ENCODE data around the gene FOS. TPM values are rescaled to one million over a fixed set of nuclear protein-coding genes. Genes with fewer than 3 reads are reported as not detected.
A peak's percentile ranks its signal among the peaks of the same experiment; 100 is the strongest.

Gene FOS
- total RNA-seq, 1 donor from 2014 or later: 884 TPM

GRCh38 chr14:75277815-75278421, 710 bp upstream of the FOS start:
- Histone ChIP-seq H3K4me3 (peak overlapping the region; percentile 87 to 88), H3K27me3 (no peaks in the 10 kb centered on the region), H3K9me3 (no peaks in the 10 kb centered on the region), H3K36me3 (peaks cover 0 to 17% of the 10 kb centered on the region in 2 donors), H3K27ac (peak overlapping the region; percentile 99), H3K4me1 (peaks cover 60% of the 10 kb centered on the region)
- TF ChIP-seq POLR2A (IDR thresholded peaks at IDR 0.05) (no peak), POLR2AphosphoS5 (IDR thresholded peaks at IDR 0.05; ENCODE audit: insufficient read depth in 1 of 2, low read depth in 1 of 2) (no peak)
- TF ChIP-seq, protein P1, sequence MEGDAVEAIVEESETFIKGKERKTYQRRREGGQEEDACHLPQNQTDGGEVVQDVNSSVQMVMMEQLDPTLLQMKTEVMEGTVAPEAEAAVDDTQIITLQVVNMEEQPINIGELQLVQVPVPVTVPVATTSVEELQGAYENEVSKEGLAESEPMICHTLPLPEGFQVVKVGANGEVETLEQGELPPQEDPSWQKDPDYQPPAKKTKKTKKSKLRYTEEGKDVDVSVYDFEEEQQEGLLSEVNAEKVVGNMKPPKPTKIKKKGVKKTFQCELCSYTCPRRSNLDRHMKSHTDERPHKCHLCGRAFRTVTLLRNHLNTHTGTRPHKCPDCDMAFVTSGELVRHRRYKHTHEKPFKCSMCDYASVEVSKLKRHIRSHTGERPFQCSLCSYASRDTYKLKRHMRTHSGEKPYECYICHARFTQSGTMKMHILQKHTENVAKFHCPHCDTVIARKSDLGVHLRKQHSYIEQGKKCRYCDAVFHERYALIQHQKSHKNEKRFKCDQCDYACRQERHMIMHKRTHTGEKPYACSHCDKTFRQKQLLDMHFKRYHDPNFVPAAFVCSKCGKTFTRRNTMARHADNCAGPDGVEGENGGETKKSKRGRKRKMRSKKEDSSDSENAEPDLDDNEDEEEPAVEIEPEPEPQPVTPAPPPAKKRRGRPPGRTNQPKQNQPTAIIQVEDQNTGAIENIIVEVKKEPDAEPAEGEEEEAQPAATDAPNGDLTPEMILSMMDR (IDR thresholded peaks at IDR 0.05): no peak
- DNase-seq (ENCODE audit: extremely low spot score in 2 of 2): no peak
- intact Hi-C loops (cut with DNase I): loop anchor here (2.0 kb wide), 1 partner anchor 17 kb away; no protein-coding TSS in a partner anchor

- H3K36me3 ChIP-seq: peaks cover 0 to 17% of the 10 kb centered on the region in 2 donors
- intact Hi-C loops (cut with DNase I): loop anchor here (2.0 kb wide), 1 partner anchor 16 kb away; no protein-coding TSS in a partner anchor
- peak overlapping the region; percentile 87 to 88 for H3K4me3 ChIP-seq
- no peaks in the 10 kb centered on the region for H3K27me3 ChIP-seq
- H3K27ac ChIP-seq: peak overlapping the region; percentile 99
- TF ChIP-seq, protein P1 (IDR thresholded peaks at IDR 0.05): no peak
- peak in 1 of 2 donors; percentile 19 for TF ChIP-seq POLR2A (IDR thresholded peaks at IDR 0.05)
- peak in 1 of 2 donors; percentile 62 for TF ChIP-seq POLR2AphosphoS5 (IDR thresholded peaks at IDR 0.05; ENCODE audit: insufficient read depth in 1 of 2, low read depth in 1 of 2)
- H3K4me1 ChIP-seq: peaks cover 46% of the 10 kb centered on the region
- no peaks in the 10 kb centered on the region for H3K9me3 ChIP-seq
- DNase-seq (ENCODE audit: extremely low spot score in 2 of 2): no peak
Observed at GRCh38 chr14:75279153-75279762, 630 bp downstream of the FOS start.

GRCh38 chr14:75279763-75280290, 1.2 kb downstream of the FOS start:
- intact Hi-C loops (cut with DNase I): loop anchor here (2.0 kb wide), 1 partner anchor 15 kb away; no protein-coding TSS in a partner anchor
- Histone ChIP-seq H3K4me3 (peak overlapping the region; percentile 87 to 88), H3K36me3 (peaks cover 0 to 17% of the 10 kb centered on the region in 2 donors), H3K4me1 (peaks cover 41% of the 10 kb centered on the region), H3K9me3 (no peaks in the 10 kb centered on the region), H3K27me3 (no peaks in the 10 kb centered on the region), H3K27ac (peak overlapping the region; percentile 99)
- peak in 1 of 2 donors; percentile 71 for TF ChIP-seq POLR2AphosphoS5 (IDR thresholded peaks at IDR 0.05; ENCODE audit: insufficient read depth in 1 of 2, low read depth in 1 of 2)
- TF ChIP-seq POLR2A (IDR thresholded peaks at IDR 0.05): no peak
- no peak for DNase-seq (ENCODE audit: extremely low spot score in 2 of 2)

DNA sequence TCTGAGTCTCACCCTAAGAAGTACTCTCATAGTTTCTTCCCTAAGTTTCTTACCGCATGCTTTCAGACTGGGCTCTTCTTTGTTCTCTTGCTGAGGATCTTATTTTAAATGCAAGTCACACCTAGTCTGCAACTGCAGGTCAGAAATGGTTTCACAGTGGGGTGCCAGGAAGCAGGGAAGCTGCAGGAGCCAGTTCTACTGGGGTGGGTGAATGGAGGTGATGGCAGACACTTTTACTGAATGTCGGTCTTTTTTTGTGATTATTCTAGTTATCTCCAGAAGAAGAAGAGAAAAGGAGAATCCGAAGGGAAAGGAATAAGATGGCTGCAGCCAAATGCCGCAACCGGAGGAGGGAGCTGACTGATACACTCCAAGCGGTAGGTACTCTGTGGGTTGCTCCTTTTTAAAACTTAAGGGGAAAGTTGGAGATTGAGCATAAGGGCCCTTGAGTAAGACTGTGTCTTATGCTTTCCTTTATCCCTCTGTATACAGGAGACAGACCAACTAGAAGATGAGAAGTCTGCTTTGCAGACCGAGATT, 1.7 kb downstream of the FOS start:
- no peaks in the 10 kb centered on the region for H3K27me3 ChIP-seq
- DNase-seq (ENCODE audit: extremely low spot score in 2 of 2): no peak
- H3K9me3 ChIP-seq: no peaks in the 10 kb centered on the region
- peak overlapping the region; percentile 87 to 88 for H3K4me3 ChIP-seq
- H3K27ac ChIP-seq: peak overlapping the region; percentile 99
- peaks cover 0 to 17% of the 10 kb centered on the region in 2 donors for H3K36me3 ChIP-seq
- peaks cover 35% of the 10 kb centered on the region for H3K4me1 ChIP-seq
- TF ChIP-seq, protein P1 (IDR thresholded peaks at IDR 0.05): no peak
- TF ChIP-seq POLR2AphosphoS5 (IDR thresholded peaks at IDR 0.05; ENCODE audit: insufficient read depth in 1 of 2, low read depth in 1 of 2) (no peak), POLR2A (IDR thresholded peaks at IDR 0.05) (no peak)
- intact Hi-C loops (cut with DNase I): no loop called here

DNA sequence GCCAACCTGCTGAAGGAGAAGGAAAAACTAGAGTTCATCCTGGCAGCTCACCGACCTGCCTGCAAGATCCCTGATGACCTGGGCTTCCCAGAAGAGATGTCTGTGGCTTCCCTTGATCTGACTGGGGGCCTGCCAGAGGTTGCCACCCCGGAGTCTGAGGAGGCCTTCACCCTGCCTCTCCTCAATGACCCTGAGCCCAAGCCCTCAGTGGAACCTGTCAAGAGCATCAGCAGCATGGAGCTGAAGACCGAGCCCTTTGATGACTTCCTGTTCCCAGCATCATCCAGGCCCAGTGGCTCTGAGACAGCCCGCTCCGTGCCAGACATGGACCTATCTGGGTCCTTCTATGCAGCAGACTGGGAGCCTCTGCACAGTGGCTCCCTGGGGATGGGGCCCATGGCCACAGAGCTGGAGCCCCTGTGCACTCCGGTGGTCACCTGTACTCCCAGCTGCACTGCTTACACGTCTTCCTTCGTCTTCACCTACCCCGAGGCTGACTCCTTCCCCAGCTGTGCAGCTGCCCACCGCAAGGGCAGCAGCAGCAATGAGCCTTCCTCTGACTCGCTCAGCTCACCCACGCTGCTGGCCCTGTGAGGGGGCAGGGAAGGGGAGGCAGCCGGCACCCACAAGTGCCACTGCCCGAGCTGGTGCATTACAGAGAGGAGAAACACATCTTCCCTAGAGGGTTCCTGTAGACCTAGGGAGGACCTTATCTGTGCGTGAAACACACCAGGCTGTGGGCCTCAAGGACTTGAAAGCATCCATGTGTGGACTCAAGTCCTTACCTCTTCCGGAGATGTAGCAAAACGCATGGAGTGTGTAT, 2.4 kb downstream of the FOS start:
- intact Hi-C loops (cut with DNase I): no loop called here
- no peak for DNase-seq (ENCODE audit: extremely low spot score in 2 of 2)

More for the DNA sequence above, 2.4 kb downstream of the FOS start:
- H3K4me3 ChIP-seq: peak overlapping the region; percentile 87 to 88
- H3K36me3 ChIP-seq: peaks cover 0 to 17% of the 10 kb centered on the region in 2 donors
- H3K9me3 ChIP-seq: no peaks in the 10 kb centered on the region
- TF ChIP-seq POLR2AphosphoS5 (IDR thresholded peaks at IDR 0.05; ENCODE audit: insufficient read depth in 1 of 2, low read depth in 1 of 2): peak in 1 of 2 donors; percentile 90
- TF ChIP-seq, protein P1 (IDR thresholded peaks at IDR 0.05): no peak
- peaks cover 28% of the 10 kb centered on the region for H3K4me1 ChIP-seq
- H3K27me3 ChIP-seq: no peaks in the 10 kb centered on the region
- no peak overlapping the region for H3K27ac ChIP-seq
